ENCODE data around the gene ROBO2. TPM values are rescaled to one million over a fixed set of nuclear protein-coding genes. Genes with fewer than 3 reads are reported as not detected.

Gene ROBO2
- total RNA-seq, 1 donor from 2014 or later, result 330 TPM

DNA sequence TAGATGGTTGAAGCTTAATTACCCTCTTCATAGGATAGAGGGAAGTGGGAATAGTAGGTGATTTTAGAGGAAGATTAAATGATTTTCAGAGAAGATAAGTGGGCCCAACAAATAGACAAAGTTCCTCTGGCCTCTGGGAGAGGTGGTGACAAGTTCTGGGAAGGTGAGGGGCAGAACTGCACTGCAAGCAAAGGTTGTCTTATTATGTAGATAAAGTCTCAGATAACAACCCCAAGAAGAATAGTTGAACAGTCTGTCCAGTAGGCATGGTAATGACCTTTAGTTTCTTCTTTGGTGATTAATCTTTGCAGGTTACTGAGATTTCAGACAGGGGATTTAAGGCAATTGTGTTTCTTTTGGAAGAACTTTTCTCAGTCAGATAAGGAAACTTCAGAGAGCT is 439.1 kb downstream of the ROBO2 start:
- Mint-ChIP-seq H3K4me3 (ENCODE audit: unreplicated experiment) (no peak overlapping the region), H3K27me3 (ENCODE audit: unreplicated experiment) (peaks cover 11% of the 10 kb centered on the region), H3K4me1 (ENCODE audit: low read depth, unreplicated experiment) (peaks cover 36% of the 10 kb centered on the region), H3K9me3 (ENCODE audit: unreplicated experiment) (peaks cover 28% of the 10 kb centered on the region), H3K27ac (ENCODE audit: unreplicated experiment) (peak overlapping the region; percentile 39), H3K36me3 (ENCODE audit: unreplicated experiment) (peaks cover 7% of the 10 kb centered on the region)
- no peak for DNase-seq
- no peak for TF ChIP-seq CTCF (IDR thresholded peaks at IDR 0.05; ENCODE audit: partially characterized antibody, unreplicated experiment)

GRCh38 chr3:77489216-77489615 is 449.3 kb downstream of the ROBO2 start:
- no peak for DNase-seq
- TF ChIP-seq CTCF (IDR thresholded peaks at IDR 0.05; ENCODE audit: partially characterized antibody, unreplicated experiment), result no peak
- Mint-ChIP-seq H3K36me3 (ENCODE audit: unreplicated experiment) (peaks cover 35% of the 10 kb centered on the region), H3K4me1 (ENCODE audit: low read depth, unreplicated experiment) (peaks cover 2% of the 10 kb centered on the region), H3K4me3 (ENCODE audit: unreplicated experiment) (no peak overlapping the region), H3K27me3 (ENCODE audit: unreplicated experiment) (peaks cover 2% of the 10 kb centered on the region), H3K9me3 (ENCODE audit: unreplicated experiment) (peaks cover 5% of the 10 kb centered on the region), H3K27ac (ENCODE audit: unreplicated experiment) (no peak overlapping the region)

DNA sequence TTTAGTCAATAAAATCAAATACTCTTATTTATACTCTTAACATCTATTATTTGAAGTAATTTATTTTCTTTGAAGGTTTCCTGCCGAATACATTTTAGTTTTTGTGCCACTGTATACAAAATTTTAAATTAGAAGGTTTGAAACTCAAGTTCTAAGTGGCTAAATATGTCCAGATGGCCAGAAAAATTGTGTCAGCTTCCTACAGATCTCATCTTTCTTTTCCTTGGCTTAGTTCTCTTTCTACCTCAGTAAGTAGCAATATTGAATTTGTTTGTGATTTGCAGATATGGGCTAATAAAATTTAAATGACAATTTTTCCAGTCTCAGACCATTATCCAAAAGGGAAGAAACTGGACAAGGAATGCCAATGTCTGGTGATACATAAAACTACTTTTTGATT is 452.1 kb downstream of the ROBO2 start:
- Mint-ChIP-seq H3K4me3 (ENCODE audit: unreplicated experiment) (no peak overlapping the region), H3K4me1 (ENCODE audit: low read depth, unreplicated experiment) (peaks cover 2% of the 10 kb centered on the region), H3K36me3 (ENCODE audit: unreplicated experiment) (peaks cover 19% of the 10 kb centered on the region), H3K9me3 (ENCODE audit: unreplicated experiment) (peaks cover 3% of the 10 kb centered on the region), H3K27ac (ENCODE audit: unreplicated experiment) (no peak overlapping the region), H3K27me3 (ENCODE audit: unreplicated experiment) (peaks cover 2% of the 10 kb centered on the region)
- TF ChIP-seq CTCF (IDR thresholded peaks at IDR 0.05; ENCODE audit: partially characterized antibody, unreplicated experiment), result no peak
- DNase-seq, result no peak

GRCh38 chr3:77500721-77501120 is 460.8 kb downstream of the ROBO2 start:
- H3K9me3 Mint-ChIP-seq (ENCODE audit: unreplicated experiment), result no peaks in the 10 kb centered on the region
- no peak for DNase-seq
- H3K4me1 Mint-ChIP-seq (ENCODE audit: low read depth, unreplicated experiment), result no peaks in the 10 kb centered on the region
- no peaks in the 10 kb centered on the region for H3K36me3 Mint-ChIP-seq (ENCODE audit: unreplicated experiment)
- TF ChIP-seq CTCF (IDR thresholded peaks at IDR 0.05; ENCODE audit: partially characterized antibody, unreplicated experiment), result no peak
- no peaks in the 10 kb centered on the region for H3K27me3 Mint-ChIP-seq (ENCODE audit: unreplicated experiment)
- H3K27ac Mint-ChIP-seq (ENCODE audit: unreplicated experiment), result no peak overlapping the region
- no peak overlapping the region for H3K4me3 Mint-ChIP-seq (ENCODE audit: unreplicated experiment)

DNA sequence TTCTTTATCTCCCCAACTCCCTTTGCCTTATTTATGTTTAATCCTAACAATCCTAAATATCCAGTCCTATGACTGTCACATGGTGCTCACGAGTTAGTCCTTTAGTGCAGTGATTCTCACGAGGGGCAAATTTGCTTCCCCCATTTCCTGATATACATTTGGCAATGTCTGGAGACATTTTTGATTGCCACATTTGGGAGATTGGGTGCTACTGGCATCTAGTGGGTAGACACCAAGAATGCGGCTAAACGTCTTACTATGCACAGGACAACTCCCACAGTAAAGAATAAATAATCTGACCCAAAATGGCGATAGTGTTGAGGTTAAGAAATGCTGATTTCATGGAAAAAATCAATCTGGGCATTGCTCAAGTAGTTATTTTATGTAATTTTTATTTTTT is 466.5 kb downstream of the ROBO2 start:
- Mint-ChIP-seq H3K36me3 (ENCODE audit: unreplicated experiment) (no peaks in the 10 kb centered on the region), H3K27me3 (ENCODE audit: unreplicated experiment) (no peaks in the 10 kb centered on the region), H3K27ac (ENCODE audit: unreplicated experiment) (no peak overlapping the region), H3K4me3 (ENCODE audit: unreplicated experiment) (no peak overlapping the region), H3K9me3 (ENCODE audit: unreplicated experiment) (no peaks in the 10 kb centered on the region), H3K4me1 (ENCODE audit: low read depth, unreplicated experiment) (no peaks in the 10 kb centered on the region)
- TF ChIP-seq CTCF (IDR thresholded peaks at IDR 0.05; ENCODE audit: partially characterized antibody, unreplicated experiment), result no peak
- DNase-seq, result no peak
